Measurements from ENCODE around the gene ACBD4. TPM values are rescaled to one million over a fixed set of nuclear protein-coding genes. Genes with fewer than 3 reads are reported as not detected.

ACBD4 gene
- total and polyA plus RNA-seq, 2 of the 13 experiments (the other 11 are each of a cell fraction or from before 2014, with no cell fraction given): 16.1 to 26.9 TPM

GRCh38 chr17:45149037-45149668, 13.7 kb downstream of the ACBD4 start (continued):
- TF ChIP-seq CHD2 (IDR thresholded peaks at IDR 0.05; ENCODE audit: low read depth, low read length): peak; percentile 68; the same call in 1 of the 2 replicates
- TF ChIP-seq CREB1 (IDR thresholded peaks at IDR 0.05): no peak
- TF ChIP-seq CREB1 (CRISPR knock-in tag; IDR thresholded peaks at IDR 0.05): no peak
- 0 out of 2 replicates have a peak, but pooled peaks have one; percentile 66 for TF ChIP-seq ARNT2 (CRISPR knock-in tag; IDR thresholded peaks at IDR 0.05; ENCODE audit: low read depth)
- no peak for TF ChIP-seq ZNF652 (CRISPR knock-in tag; IDR thresholded peaks at IDR 0.05; ENCODE audit: borderline replicate concordance, low read depth)
- no peak for TF ChIP-seq ZFP36 (IDR thresholded peaks at IDR 0.05; ENCODE audit: borderline replicate concordance, low read depth, low read length, partially characterized antibody)
- TF ChIP-seq RFX5 (IDR thresholded peaks at IDR 0.05; ENCODE audit: low read depth, low read length): no peak
- TF ChIP-seq SSRP1 (CRISPR knock-in tag; IDR thresholded peaks at IDR 0.05): peak; percentile 46; the same call in 1 of the 2 replicates
- TF ChIP-seq ZNF317 (CRISPR knock-in tag; IDR thresholded peaks at IDR 0.05): no peak
- peak; percentile 9; the same call in 1 of the 2 replicates for TF ChIP-seq ZNF878 (CRISPR knock-in tag; IDR thresholded peaks at IDR 0.05)
- no peak for TF ChIP-seq ATRX (CRISPR knock-in tag; IDR thresholded peaks at IDR 0.05; ENCODE audit: borderline replicate concordance)
- TF ChIP-seq ZBTB7B (CRISPR knock-in tag; IDR thresholded peaks at IDR 0.05): peak; percentile 83
- TF ChIP-seq ZNF441 (CRISPR knock-in tag; IDR thresholded peaks at IDR 0.05; ENCODE audit: borderline replicate concordance): no peak; the same call in 1 of the 2 replicates
- peak; percentile 24 for TF ChIP-seq ZNF225 (CRISPR knock-in tag; IDR thresholded peaks at IDR 0.05)
- peak; percentile 44; the same call in 1 of the 2 replicates for TF ChIP-seq MYC (CRISPR knock-in tag; IDR thresholded peaks at IDR 0.05; ENCODE audit: borderline replicate concordance)
- no peak for TF ChIP-seq SRF (IDR thresholded peaks at IDR 0.05; ENCODE audit: low read depth, low read length)
- TF ChIP-seq NRL (CRISPR knock-in tag; IDR thresholded peaks at IDR 0.05; ENCODE audit: borderline replicate concordance): no peak
- TF ChIP-seq SNAPC4 (CRISPR knock-in tag; IDR thresholded peaks at IDR 0.05): no peak
- TF ChIP-seq ZNF33B (CRISPR knock-in tag; IDR thresholded peaks at IDR 0.05): no peak
- TF ChIP-seq ZNF792 (CRISPR knock-in tag; IDR thresholded peaks at IDR 0.05): peak; percentile 74
- TF ChIP-seq SIN3B (IDR thresholded peaks at IDR 0.05; ENCODE audit: low read length): no peak; the same call in 1 of the 2 replicates
- TF ChIP-seq SP1 (IDR thresholded peaks at IDR 0.05): no peak
- TF ChIP-seq SP1 (CRISPR knock-in tag; IDR thresholded peaks at IDR 0.05): peak; percentile 51
- no peak for TF ChIP-seq TSC22D2 (CRISPR knock-in tag; IDR thresholded peaks at IDR 0.05; ENCODE audit: borderline replicate concordance)
- TF ChIP-seq ZNF562 (CRISPR knock-in tag; IDR thresholded peaks at IDR 0.05; ENCODE audit: borderline replicate concordance): no peak
- TF ChIP-seq ZNF607 (CRISPR knock-in tag; IDR thresholded peaks at IDR 0.05; ENCODE audit: borderline replicate concordance): peak; percentile 23; the same call in 1 of the 2 replicates
- 0 out of 2 replicates have a peak, but pooled peaks have one; percentile 43 for TF ChIP-seq TFDP1 (CRISPR knock-in tag; IDR thresholded peaks at IDR 0.05; ENCODE audit: borderline replicate concordance)
